OCI-LY7 (cell line): Measurements from ENCODE around the gene TAOK1.

ENCODE experiments used
- CTCF ChIP-seq: fragments of 200-600 bp; sonication (generic); conservative IDR thresholded peaks from 2 replicates; pipeline ENCODE4 v1.5.1; 2014; ENCODE audit warnings: mild to moderate bottlenecking, antibody characterized with exemption, low read length, moderate library complexity, mixed read lengths
- EZH2phosphoT487 ChIP-seq: fragments of 200-600 bp; sonication (generic); IDR thresholded peaks from 2 replicates; pipeline ENCODE4 v1.6.1; 2018; ENCODE audit warnings: low read depth, borderline replicate concordance, mild to moderate bottlenecking, mixed run types, antibody characterized with exemption, low read length, moderate library complexity, mixed read lengths

- no peak for TF ChIP-seq CTCF
- no peak for TF ChIP-seq EZH2phosphoT487
These were observed 53.0 kb downstream of the TAOK1 start for GRCh38 chr17:29443041-29443739.
